ENCODE measurements around the gene LIPC. TPM values are rescaled to one million over a fixed set of nuclear protein-coding genes. Genes with fewer than 3 reads are reported as not detected.

The LIPC gene
- polyA plus RNA-seq, 1 of the 3 experiments (the other 2 are of a cell fraction) = not detected

- Histone ChIP-seq H3K9ac (no peak overlapping the region), H3K27ac (ENCODE audit: low read depth in 2 of 2, low read length in 1 of 2) (no peak overlapping the region), H3K36me3 (replicated peaks in 1 of 2; ENCODE audit: control insufficient read depth in 1 of 2, insufficient read depth in 2 of 2, low read length in 1 of 2) (no peaks in the 10 kb centered on the region), H3K27me3 (ENCODE audit: insufficient read depth) (no peaks in the 10 kb centered on the region; the same call in 1 of the 2 replicates), H3F3A (replicated peaks; ENCODE audit: insufficient read depth) (no peaks in the 10 kb centered on the region), H3K4me1 (ENCODE audit: control insufficient read depth in 1 of 2, insufficient read depth in 2 of 2, low read depth in 1 of 2, low read length in 1 of 2) (no peaks in the 10 kb centered on the region), H3K4me3 (ENCODE audit: low read depth in 2 of 2, low read length in 1 of 2) (no peak overlapping the region), H2AFZ (ENCODE audit: low read depth) (no peak overlapping the region), H4K20me1 (ENCODE audit: insufficient read depth) (no peaks in the 10 kb centered on the region), H3K4me2 (no peak overlapping the region), H3K9me2 (no peaks in the 10 kb centered on the region), H3K79me2 (ENCODE audit: insufficient read depth) (no peaks in the 10 kb centered on the region), H3K9me3 (no peaks in the 10 kb centered on the region)
- no peak for DNase-seq
- CTCF ChIA-PET = interaction anchor here (1.0 to 1.2 kb wide), 2 partner anchors 9 to 45 kb away, joined by 3 read pairs; no protein-coding TSS in a partner anchor
- no peak for TF ChIP-seq TEAD4 (IDR thresholded peaks at IDR 0.05; ENCODE audit: borderline replicate concordance, insufficient read depth)
- no peak for TF ChIP-seq SIN3A (IDR thresholded peaks at IDR 0.05; ENCODE audit: borderline replicate concordance, low read depth, low read length)
- no peak for TF ChIP-seq GABPA (IDR thresholded peaks at IDR 0.05; ENCODE audit: low read depth)
- no peak for TF ChIP-seq CHD2 (IDR thresholded peaks at IDR 0.05; ENCODE audit: low read length, partially characterized antibody)
- TF ChIP-seq, protein P1, sequence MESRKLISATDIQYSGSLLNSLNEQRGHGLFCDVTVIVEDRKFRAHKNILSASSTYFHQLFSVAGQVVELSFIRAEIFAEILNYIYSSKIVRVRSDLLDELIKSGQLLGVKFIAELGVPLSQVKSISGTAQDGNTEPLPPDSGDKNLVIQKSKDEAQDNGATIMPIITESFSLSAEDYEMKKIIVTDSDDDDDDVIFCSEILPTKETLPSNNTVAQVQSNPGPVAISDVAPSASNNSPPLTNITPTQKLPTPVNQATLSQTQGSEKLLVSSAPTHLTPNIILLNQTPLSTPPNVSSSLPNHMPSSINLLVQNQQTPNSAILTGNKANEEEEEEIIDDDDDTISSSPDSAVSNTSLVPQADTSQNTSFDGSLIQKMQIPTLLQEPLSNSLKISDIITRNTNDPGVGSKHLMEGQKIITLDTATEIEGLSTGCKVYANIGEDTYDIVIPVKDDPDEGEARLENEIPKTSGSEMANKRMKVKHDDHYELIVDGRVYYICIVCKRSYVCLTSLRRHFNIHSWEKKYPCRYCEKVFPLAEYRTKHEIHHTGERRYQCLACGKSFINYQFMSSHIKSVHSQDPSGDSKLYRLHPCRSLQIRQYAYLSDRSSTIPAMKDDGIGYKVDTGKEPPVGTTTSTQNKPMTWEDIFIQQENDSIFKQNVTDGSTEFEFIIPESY (IDR thresholded peaks at IDR 0.05; ENCODE audit: borderline replicate concordance, low read depth) = no peak
- TF ChIP-seq NRF1 (IDR thresholded peaks at IDR 0.05; ENCODE audit: low read depth, low read length) = no peak
- TF ChIP-seq, protein P2, sequence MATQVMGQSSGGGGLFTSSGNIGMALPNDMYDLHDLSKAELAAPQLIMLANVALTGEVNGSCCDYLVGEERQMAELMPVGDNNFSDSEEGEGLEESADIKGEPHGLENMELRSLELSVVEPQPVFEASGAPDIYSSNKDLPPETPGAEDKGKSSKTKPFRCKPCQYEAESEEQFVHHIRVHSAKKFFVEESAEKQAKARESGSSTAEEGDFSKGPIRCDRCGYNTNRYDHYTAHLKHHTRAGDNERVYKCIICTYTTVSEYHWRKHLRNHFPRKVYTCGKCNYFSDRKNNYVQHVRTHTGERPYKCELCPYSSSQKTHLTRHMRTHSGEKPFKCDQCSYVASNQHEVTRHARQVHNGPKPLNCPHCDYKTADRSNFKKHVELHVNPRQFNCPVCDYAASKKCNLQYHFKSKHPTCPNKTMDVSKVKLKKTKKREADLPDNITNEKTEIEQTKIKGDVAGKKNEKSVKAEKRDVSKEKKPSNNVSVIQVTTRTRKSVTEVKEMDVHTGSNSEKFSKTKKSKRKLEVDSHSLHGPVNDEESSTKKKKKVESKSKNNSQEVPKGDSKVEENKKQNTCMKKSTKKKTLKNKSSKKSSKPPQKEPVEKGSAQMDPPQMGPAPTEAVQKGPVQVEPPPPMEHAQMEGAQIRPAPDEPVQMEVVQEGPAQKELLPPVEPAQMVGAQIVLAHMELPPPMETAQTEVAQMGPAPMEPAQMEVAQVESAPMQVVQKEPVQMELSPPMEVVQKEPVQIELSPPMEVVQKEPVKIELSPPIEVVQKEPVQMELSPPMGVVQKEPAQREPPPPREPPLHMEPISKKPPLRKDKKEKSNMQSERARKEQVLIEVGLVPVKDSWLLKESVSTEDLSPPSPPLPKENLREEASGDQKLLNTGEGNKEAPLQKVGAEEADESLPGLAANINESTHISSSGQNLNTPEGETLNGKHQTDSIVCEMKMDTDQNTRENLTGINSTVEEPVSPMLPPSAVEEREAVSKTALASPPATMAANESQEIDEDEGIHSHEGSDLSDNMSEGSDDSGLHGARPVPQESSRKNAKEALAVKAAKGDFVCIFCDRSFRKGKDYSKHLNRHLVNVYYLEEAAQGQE (IDR thresholded peaks at IDR 0.05; ENCODE audit: low read depth, low read length) = no peak
- no peak for TF ChIP-seq RFX5 (IDR thresholded peaks at IDR 0.05; ENCODE audit: low read length)
- TF ChIP-seq EP300 (IDR thresholded peaks at IDR 0.05; ENCODE audit: borderline replicate concordance in 1 of 2, low read depth in 1 of 2, low read length in 1 of 2) = no peak
- TF ChIP-seq, protein P3, sequence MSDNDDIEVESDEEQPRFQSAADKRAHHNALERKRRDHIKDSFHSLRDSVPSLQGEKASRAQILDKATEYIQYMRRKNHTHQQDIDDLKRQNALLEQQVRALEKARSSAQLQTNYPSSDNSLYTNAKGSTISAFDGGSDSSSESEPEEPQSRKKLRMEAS (IDR thresholded peaks at IDR 0.05; ENCODE audit: low read depth) = no peak
- TF ChIP-seq, protein P4, sequence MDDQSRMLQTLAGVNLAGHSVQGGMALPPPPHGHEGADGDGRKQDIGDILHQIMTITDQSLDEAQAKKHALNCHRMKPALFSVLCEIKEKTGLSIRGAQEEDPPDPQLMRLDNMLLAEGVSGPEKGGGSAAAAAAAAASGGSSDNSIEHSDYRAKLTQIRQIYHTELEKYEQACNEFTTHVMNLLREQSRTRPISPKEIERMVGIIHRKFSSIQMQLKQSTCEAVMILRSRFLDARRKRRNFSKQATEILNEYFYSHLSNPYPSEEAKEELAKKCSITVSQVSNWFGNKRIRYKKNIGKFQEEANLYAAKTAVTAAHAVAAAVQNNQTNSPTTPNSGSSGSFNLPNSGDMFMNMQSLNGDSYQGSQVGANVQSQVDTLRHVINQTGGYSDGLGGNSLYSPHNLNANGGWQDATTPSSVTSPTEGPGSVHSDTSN (IDR thresholded peaks at IDR 0.05) = no peak
- TF ChIP-seq IRF3 (IDR thresholded peaks at IDR 0.05; ENCODE audit: low read depth, low read length) = no peak
- TF ChIP-seq ELF1 (IDR thresholded peaks at IDR 0.05) = no peak
- TF ChIP-seq GATA2 (CRISPR knock-in tag; IDR thresholded peaks at IDR 0.05) = no peak
- no peak for TF ChIP-seq FOXM1 (IDR thresholded peaks at IDR 0.05; ENCODE audit: low read depth)
- TF ChIP-seq NFIC (IDR thresholded peaks at IDR 0.05; ENCODE audit: borderline replicate concordance) = no peak
- POLR2A ChIA-PET = no interaction called here
- WGBS (ENCODE audit: low lambda C conversion rate) = 78% methylated on average over 4 of the region's 4 CpGs
Measured at GRCh38 chr15:58501636-58502188, 69.9 kb downstream of the LIPC start.
